Measurements from ENCODE around the gene PSMD1. TPM values are rescaled to one million over a fixed set of nuclear protein-coding genes. Genes with fewer than 3 reads are reported as not detected.

PSMD1 gene
- total RNA-seq, 1 donor, result 40.3 TPM

- Histone ChIP-seq H3K4me3 (ENCODE audit: low read length) (peak overlapping the region; percentile 63), H3K4me1 (ENCODE audit: insufficient read depth, low read length) (peaks cover 13% of the 10 kb centered on the region), H3K27me3 (ENCODE audit: insufficient read depth, low read length) (no peaks in the 10 kb centered on the region), H3K9me3 (ENCODE audit: low read depth, low read length) (no peaks in the 10 kb centered on the region)
Measured at GRCh38 chr2:231197706-231198290, 141.1 kb downstream of the PSMD1 start.

DNA sequence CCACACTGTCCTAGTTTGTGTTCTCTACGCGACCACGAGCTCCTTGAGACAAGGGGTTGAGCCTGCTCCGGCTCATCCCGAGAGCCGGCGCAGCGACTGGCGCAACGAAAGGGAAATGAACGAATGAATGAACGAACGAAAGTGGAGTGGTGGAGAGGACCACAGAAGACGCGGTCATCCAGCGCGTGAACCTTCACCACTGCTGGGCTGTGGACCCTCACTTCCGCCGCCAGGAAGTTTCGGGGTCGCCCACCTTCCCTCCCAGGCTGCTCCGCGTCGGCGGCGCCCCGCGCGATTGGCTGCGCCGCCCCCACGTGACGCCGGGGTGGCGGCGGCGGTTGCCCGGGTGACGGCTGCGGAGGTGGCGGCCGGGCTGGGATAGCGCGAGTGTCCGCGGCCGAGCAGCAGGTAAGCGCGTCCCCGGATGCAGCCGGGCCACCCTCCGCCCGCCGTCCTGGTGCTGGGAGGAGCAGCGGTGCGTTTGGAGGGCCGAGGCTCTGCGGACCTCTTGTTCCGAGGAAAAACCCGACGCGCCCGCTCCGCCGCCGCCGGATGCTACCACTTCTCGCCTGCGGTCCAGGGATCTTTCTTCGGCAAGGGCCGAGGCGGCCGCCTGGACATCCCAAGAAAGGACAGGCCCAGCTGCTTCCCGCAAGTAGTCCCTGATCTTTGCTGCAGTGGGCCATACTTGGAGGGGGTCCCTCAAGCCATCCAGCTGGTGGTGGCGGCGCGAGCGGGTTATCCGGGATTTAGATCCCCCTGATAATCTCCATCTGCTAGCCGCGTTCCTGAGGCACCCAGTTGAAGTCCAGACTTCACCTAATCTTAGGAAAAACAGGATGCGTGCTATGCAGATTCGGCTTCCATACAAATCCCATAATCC lies 141.9 kb downstream of the PSMD1 start, which contains the start of gene ARMC9:
ARMC9 (plus strand) TSS at position 341 of the 883 bp plus-strand sequence. CDS start 7,608 bp downstream, outside the sequence.
- Histone ChIP-seq H3K9me3 (ENCODE audit: low read depth, low read length) (no peaks in the 10 kb centered on the region), H3K27me3 (ENCODE audit: insufficient read depth, low read length) (no peaks in the 10 kb centered on the region), H3K4me1 (ENCODE audit: insufficient read depth, low read length) (peaks cover 13% of the 10 kb centered on the region), H3K4me3 (ENCODE audit: low read length) (peak within 1 kb of the TSS; percentile 63)

- Histone ChIP-seq H3K4me1 (ENCODE audit: insufficient read depth, low read length) (peaks cover 13% of the 10 kb centered on the region), H3K9me3 (ENCODE audit: low read depth, low read length) (no peaks in the 10 kb centered on the region), H3K4me3 (ENCODE audit: low read length) (no peak overlapping the region), H3K27me3 (ENCODE audit: insufficient read depth, low read length) (no peaks in the 10 kb centered on the region)
Measured at GRCh38 chr2:231199219-231199618, 142.6 kb downstream of the PSMD1 start.

DNA sequence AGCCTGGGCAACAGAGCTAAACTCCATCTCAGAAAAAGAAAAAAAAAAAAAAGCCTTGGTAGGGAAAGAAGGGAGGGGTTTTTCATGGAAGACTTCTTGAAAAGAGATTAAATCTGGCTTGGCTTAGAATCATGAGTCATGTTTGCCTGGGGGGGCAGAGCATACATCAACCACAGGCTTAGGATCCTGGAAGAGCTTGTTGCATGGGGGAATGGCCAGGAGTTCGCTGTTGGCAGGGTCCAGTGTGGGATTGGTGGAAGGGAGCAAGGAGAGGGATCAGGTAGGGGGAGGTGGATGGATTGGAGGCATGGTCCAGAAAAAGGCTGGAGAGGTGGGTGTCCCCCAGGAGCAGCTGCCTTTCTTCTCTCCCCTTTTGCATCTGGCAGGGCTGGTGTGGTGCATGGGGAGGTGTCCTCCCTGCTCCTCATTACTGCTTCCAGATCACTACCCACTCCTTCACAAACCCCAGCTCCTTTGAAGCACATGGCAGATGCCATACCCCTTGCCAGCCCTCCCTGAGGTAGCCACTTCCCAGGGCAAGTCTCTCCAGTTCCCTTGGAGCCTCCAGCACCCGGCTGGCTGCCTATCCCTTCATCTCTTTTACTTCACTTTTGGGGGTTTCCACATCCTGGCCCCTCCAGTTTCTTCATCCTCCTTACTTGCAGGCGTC lies 144.3 kb downstream of the PSMD1 start:
- no peak overlapping the region for H3K4me3 ChIP-seq (ENCODE audit: low read length)
- H3K9me3 ChIP-seq (ENCODE audit: low read depth, low read length), result no peaks in the 10 kb centered on the region
- no peaks in the 10 kb centered on the region for H3K27me3 ChIP-seq (ENCODE audit: insufficient read depth, low read length)
- peaks cover 13% of the 10 kb centered on the region for H3K4me1 ChIP-seq (ENCODE audit: insufficient read depth, low read length)

GRCh38 chr2:231201475-231201814 lies 144.8 kb downstream of the PSMD1 start:
- H3K4me1 ChIP-seq (ENCODE audit: insufficient read depth, low read length), result peaks cover 13% of the 10 kb centered on the region

DNA sequence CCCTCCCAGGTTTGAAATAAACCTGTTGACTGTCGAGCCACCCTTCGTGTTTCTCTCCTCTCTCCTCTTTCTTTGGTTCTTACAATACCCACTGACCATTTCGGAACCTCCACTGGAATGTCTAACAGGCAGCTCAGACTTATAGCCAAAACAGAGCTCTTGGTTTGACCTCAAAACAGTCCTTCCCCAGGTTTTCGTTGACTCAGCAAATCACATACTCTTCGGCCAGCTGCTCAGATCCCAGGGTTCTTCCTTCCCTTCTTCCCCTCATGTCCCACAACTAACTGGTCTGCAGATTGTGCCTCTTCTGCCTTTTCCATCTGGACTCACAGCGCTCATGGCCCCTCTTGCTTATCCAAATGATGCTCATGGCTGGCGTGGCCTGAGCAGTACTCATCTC lies 146.4 kb downstream of the PSMD1 start:
- H3K4me3 ChIP-seq (ENCODE audit: low read length), result no peak overlapping the region
- no peaks in the 10 kb centered on the region for H3K9me3 ChIP-seq (ENCODE audit: low read depth, low read length)
- peaks cover 7% of the 10 kb centered on the region for H3K4me1 ChIP-seq (ENCODE audit: insufficient read depth, low read length)
- no peaks in the 10 kb centered on the region for H3K27me3 ChIP-seq (ENCODE audit: insufficient read depth, low read length)

More at GRCh38 chr2:231201475-231201814, 144.8 kb downstream of the PSMD1 start:
- Histone ChIP-seq H3K27me3 (ENCODE audit: insufficient read depth, low read length) (no peaks in the 10 kb centered on the region), H3K9me3 (ENCODE audit: low read depth, low read length) (no peaks in the 10 kb centered on the region), H3K4me3 (ENCODE audit: low read length) (no peak overlapping the region)

DNA sequence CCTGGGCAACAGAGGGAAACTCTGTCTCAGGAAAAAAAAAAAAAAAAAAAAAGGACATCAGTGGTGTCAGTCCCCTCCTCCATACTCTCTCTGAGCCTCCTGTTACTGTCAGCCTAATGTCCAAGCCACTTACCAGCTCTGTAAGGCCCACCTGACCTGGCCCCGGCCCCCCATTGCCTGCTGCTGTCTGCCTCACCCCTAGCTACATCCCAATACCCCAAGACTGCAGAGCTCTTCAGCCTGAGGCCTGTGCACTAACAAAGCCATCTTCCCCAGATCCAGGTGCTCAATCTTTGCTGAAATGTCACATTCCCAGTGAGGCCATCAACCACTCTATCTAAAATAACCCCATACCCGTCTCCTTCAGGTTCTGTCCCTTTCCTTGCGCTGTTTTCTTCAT lies 147.5 kb downstream of the PSMD1 start:
- H3K27me3 ChIP-seq (ENCODE audit: insufficient read depth, low read length), result no peaks in the 10 kb centered on the region
- H3K4me3 ChIP-seq (ENCODE audit: low read length), result no peak overlapping the region
- H3K9me3 ChIP-seq (ENCODE audit: low read depth, low read length), result no peaks in the 10 kb centered on the region
- H3K4me1 ChIP-seq (ENCODE audit: insufficient read depth, low read length), result peaks cover 1% of the 10 kb centered on the region

DNA sequence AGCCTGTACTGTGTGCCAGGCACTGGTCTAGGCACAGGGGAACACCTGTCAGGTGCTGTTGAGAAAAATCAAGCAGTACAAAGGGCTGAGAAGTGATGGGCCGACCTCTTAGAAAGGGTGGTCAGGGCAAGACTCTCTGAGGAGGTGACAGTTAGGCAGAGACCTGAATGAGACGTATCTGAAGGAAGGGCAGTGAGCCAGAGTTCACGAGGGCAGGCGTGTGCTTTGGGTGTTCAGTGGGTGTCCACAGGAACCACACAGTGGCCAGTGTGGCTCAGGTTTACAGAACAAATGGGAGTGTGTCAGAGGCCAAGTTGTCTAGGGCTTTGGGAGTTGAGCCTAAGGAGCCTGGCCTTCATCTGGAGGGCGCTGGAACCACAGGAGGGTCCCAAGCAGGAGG lies 147.9 kb downstream of the PSMD1 start:
- H3K4me1 ChIP-seq (ENCODE audit: insufficient read depth, low read length), result no peaks in the 10 kb centered on the region
- H3K4me3 ChIP-seq (ENCODE audit: low read length), result no peak overlapping the region
- H3K9me3 ChIP-seq (ENCODE audit: low read depth, low read length), result no peaks in the 10 kb centered on the region
- H3K27me3 ChIP-seq (ENCODE audit: insufficient read depth, low read length), result no peaks in the 10 kb centered on the region

- no peak overlapping the region for H3K4me3 ChIP-seq (ENCODE audit: low read length)
- no peaks in the 10 kb centered on the region for H3K4me1 ChIP-seq (ENCODE audit: insufficient read depth, low read length)
- H3K27me3 ChIP-seq (ENCODE audit: insufficient read depth, low read length), result no peaks in the 10 kb centered on the region
- no peaks in the 10 kb centered on the region for H3K9me3 ChIP-seq (ENCODE audit: low read depth, low read length)
Measured at GRCh38 chr2:231207734-231208133, 151.1 kb downstream of the PSMD1 start.

GRCh38 chr2:231210782-231211181 lies 154.1 kb downstream of the PSMD1 start:
- Histone ChIP-seq H3K9me3 (ENCODE audit: low read depth, low read length) (no peaks in the 10 kb centered on the region), H3K4me1 (ENCODE audit: insufficient read depth, low read length) (no peaks in the 10 kb centered on the region), H3K4me3 (ENCODE audit: low read length) (no peak overlapping the region), H3K27me3 (ENCODE audit: insufficient read depth, low read length) (no peaks in the 10 kb centered on the region)

DNA sequence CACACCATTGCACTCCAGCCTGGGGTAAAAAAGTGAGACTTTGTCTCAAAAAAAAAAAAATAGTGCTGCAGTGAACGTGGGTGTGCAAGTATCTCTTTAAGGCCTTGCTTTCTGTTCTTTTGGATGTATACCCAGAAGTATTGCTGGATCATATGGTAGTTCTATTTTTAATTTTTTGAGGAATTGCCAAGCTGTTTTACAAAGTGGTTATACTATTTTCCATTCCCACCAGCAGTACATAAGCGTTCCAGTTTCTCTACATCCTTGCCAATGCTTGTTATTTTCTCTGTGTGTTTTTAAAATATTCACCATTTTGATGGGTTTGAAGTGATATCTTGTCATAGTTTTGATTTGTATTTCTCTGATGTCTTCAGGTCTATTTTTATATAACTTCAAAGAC lies 154.8 kb downstream of the PSMD1 start:
- no peaks in the 10 kb centered on the region for H3K9me3 ChIP-seq (ENCODE audit: low read depth, low read length)
- no peaks in the 10 kb centered on the region for H3K4me1 ChIP-seq (ENCODE audit: insufficient read depth, low read length)
- H3K27me3 ChIP-seq (ENCODE audit: insufficient read depth, low read length), result no peaks in the 10 kb centered on the region
- no peak overlapping the region for H3K4me3 ChIP-seq (ENCODE audit: low read length)

- Histone ChIP-seq H3K4me1 (ENCODE audit: insufficient read depth, low read length) (no peaks in the 10 kb centered on the region), H3K9me3 (ENCODE audit: low read depth, low read length) (no peaks in the 10 kb centered on the region), H3K27me3 (ENCODE audit: insufficient read depth, low read length) (no peaks in the 10 kb centered on the region), H3K4me3 (ENCODE audit: low read length) (no peak overlapping the region)
Measured at GRCh38 chr2:231212329-231212845, 155.7 kb downstream of the PSMD1 start.

GRCh38 chr2:231213931-231214642 lies 157.4 kb downstream of the PSMD1 start:
- H3K4me3 ChIP-seq (ENCODE audit: low read length), result no peak overlapping the region
- H3K4me1 ChIP-seq (ENCODE audit: insufficient read depth, low read length), result no peaks in the 10 kb centered on the region

GRCh38 chr2:231218366-231218765 lies 161.7 kb downstream of the PSMD1 start:
- no peak overlapping the region for H3K4me3 ChIP-seq (ENCODE audit: low read length)
- no peaks in the 10 kb centered on the region for H3K27me3 ChIP-seq (ENCODE audit: insufficient read depth, low read length)
- no peaks in the 10 kb centered on the region for H3K4me1 ChIP-seq (ENCODE audit: insufficient read depth, low read length)
- no peaks in the 10 kb centered on the region for H3K9me3 ChIP-seq (ENCODE audit: low read depth, low read length)

More at GRCh38 chr2:231213931-231214642, 157.4 kb downstream of the PSMD1 start:
- Histone ChIP-seq H3K9me3 (ENCODE audit: low read depth, low read length) (no peaks in the 10 kb centered on the region), H3K27me3 (ENCODE audit: insufficient read depth, low read length) (no peaks in the 10 kb centered on the region)

Data from mononuclear cell (primary cell).